ENCODE data around the gene TMEM40.

The TMEM40 gene

GRCh38 chr3:12709334-12709733 lies 49.7 kb downstream of the TMEM40 start:
- TF ChIP-seq CTCF (IDR thresholded peaks at IDR 0.05; ENCODE audit: low read depth, low read length) = no peak
- Histone ChIP-seq H3K4me1 (no peaks in the 10 kb centered on the region), H3K27me3 (no peaks in the 10 kb centered on the region), H3K36me3 (no peaks in the 10 kb centered on the region), H3K9me3 (no peaks in the 10 kb centered on the region), H3K4me3 (ENCODE audit: low read depth, low read length) (no peak overlapping the region)
- no peak for DNase-seq

- Histone ChIP-seq H3K9me3 (no peaks in the 10 kb centered on the region), H3K4me1 (no peaks in the 10 kb centered on the region), H3K27me3 (no peaks in the 10 kb centered on the region), H3K36me3 (no peaks in the 10 kb centered on the region), H3K4me3 (ENCODE audit: low read depth, low read length) (no peak overlapping the region)
- no peak for TF ChIP-seq CTCF (IDR thresholded peaks at IDR 0.05; ENCODE audit: low read depth, low read length)
- no peak for DNase-seq
These were observed 50.4 kb downstream of the TMEM40 start for GRCh38 chr3:12708584-12709192.

GRCh38 chr3:12707449-12707848 lies 51.6 kb downstream of the TMEM40 start:
- Histone ChIP-seq H3K9me3 (no peaks in the 10 kb centered on the region), H3K4me1 (no peaks in the 10 kb centered on the region), H3K36me3 (no peaks in the 10 kb centered on the region), H3K4me3 (ENCODE audit: low read depth, low read length) (no peak overlapping the region), H3K27me3 (no peaks in the 10 kb centered on the region)
- DNase-seq = peak; percentile 19
- no peak for TF ChIP-seq CTCF (IDR thresholded peaks at IDR 0.05; ENCODE audit: low read depth, low read length)

GRCh38 chr3:12706504-12707253 lies 52.4 kb downstream of the TMEM40 start:
- Histone ChIP-seq H3K9me3 (no peaks in the 10 kb centered on the region), H3K36me3 (no peaks in the 10 kb centered on the region), H3K4me1 (no peaks in the 10 kb centered on the region), H3K4me3 (ENCODE audit: low read depth, low read length) (no peak overlapping the region), H3K27me3 (no peaks in the 10 kb centered on the region)
- peak; percentile 62 for DNase-seq
- peak; percentile 86 for TF ChIP-seq CTCF (IDR thresholded peaks at IDR 0.05; ENCODE audit: low read depth, low read length)

GRCh38 chr3:12705981-12706380 lies 53.1 kb downstream of the TMEM40 start:
- DNase-seq = no peak
- no peak for TF ChIP-seq CTCF (IDR thresholded peaks at IDR 0.05; ENCODE audit: low read depth, low read length)
- H3K36me3 ChIP-seq = no peaks in the 10 kb centered on the region
- no peaks in the 10 kb centered on the region for H3K4me1 ChIP-seq
- no peaks in the 10 kb centered on the region for H3K9me3 ChIP-seq
- no peak overlapping the region for H3K4me3 ChIP-seq (ENCODE audit: low read depth, low read length)
- no peaks in the 10 kb centered on the region for H3K27me3 ChIP-seq

GRCh38 chr3:12705374-12705926 lies 53.6 kb downstream of the TMEM40 start:
- H3K36me3 ChIP-seq = no peaks in the 10 kb centered on the region
- H3K9me3 ChIP-seq = no peaks in the 10 kb centered on the region
- TF ChIP-seq CTCF (IDR thresholded peaks at IDR 0.05; ENCODE audit: low read depth, low read length) = no peak
- H3K27me3 ChIP-seq = no peaks in the 10 kb centered on the region
- no peak overlapping the region for H3K4me3 ChIP-seq (ENCODE audit: low read depth, low read length)
- no peaks in the 10 kb centered on the region for H3K4me1 ChIP-seq
- no peak for DNase-seq
